Esophagus squamous epithelium (tissue), 4 donors: ENCODE measurements around the gene CASP12.

Experiments
- POLR2A ChIP-seq, 4 donors: fragments of 450-650 bp; IDR thresholded peaks; one replicate each; pipeline ENCODE4 v1.6.1; 2017; ENCODE audit warnings: antibody characterized with exemption in 4 of 4, mild to moderate bottlenecking in 4 of 4, moderate library complexity in 3 of 4
- TF ChIP-seq, protein P1 (sequence below), 6 experiments: fragments of 450-650 bp in 4 of 6; fragments of 200-600 bp in 2 of 6; sonication (generic) in 2 of 6; IDR thresholded peaks; one replicate each; pipeline ENCODE4 v1.5.1; 2016 to 2019; ENCODE audit warnings: antibody characterized with exemption in 6 of 6, mild to moderate bottlenecking in 4 of 6, moderate library complexity in 4 of 6

- TF ChIP-seq, protein P1, sequence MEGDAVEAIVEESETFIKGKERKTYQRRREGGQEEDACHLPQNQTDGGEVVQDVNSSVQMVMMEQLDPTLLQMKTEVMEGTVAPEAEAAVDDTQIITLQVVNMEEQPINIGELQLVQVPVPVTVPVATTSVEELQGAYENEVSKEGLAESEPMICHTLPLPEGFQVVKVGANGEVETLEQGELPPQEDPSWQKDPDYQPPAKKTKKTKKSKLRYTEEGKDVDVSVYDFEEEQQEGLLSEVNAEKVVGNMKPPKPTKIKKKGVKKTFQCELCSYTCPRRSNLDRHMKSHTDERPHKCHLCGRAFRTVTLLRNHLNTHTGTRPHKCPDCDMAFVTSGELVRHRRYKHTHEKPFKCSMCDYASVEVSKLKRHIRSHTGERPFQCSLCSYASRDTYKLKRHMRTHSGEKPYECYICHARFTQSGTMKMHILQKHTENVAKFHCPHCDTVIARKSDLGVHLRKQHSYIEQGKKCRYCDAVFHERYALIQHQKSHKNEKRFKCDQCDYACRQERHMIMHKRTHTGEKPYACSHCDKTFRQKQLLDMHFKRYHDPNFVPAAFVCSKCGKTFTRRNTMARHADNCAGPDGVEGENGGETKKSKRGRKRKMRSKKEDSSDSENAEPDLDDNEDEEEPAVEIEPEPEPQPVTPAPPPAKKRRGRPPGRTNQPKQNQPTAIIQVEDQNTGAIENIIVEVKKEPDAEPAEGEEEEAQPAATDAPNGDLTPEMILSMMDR (IDR thresholded peaks at IDR 0.05) = no peak
- no peak for TF ChIP-seq POLR2A (IDR thresholded peaks at IDR 0.05)
Measured at GRCh38 chr11:104872393-104872792, 25.9 kb downstream of the CASP12 start.
